ENCODE results near the gene VAMP2.
"Not testable (repeated sequence)": the region's sequence is repeated elsewhere in the genome, so short reads cannot be mapped to it uniquely, and the experiment has no call there.

Gene VAMP2

GRCh38 chr17:8186787-8187516 lies 24.2 kb upstream of the VAMP2 start:
- H3K27me3 Mint-ChIP-seq = no peaks in the 10 kb centered on the region
- peak; percentile 99 for DNase-seq
- no peak overlapping the region for H3K4me3 Mint-ChIP-seq
- peaks cover 15% of the 10 kb centered on the region for H3K4me1 Mint-ChIP-seq (ENCODE audit: low read depth)
- peaks cover 2% of the 10 kb centered on the region for H3K36me3 Mint-ChIP-seq (ENCODE audit: low read depth)
- no peaks in the 10 kb centered on the region for H3K9me3 Mint-ChIP-seq
- no peak overlapping the region for H3K27ac Mint-ChIP-seq

- H3K27ac Mint-ChIP-seq = no peak overlapping the region
- peaks cover 16% of the 10 kb centered on the region for H3K4me1 Mint-ChIP-seq (ENCODE audit: low read depth)
- H3K36me3 Mint-ChIP-seq (ENCODE audit: low read depth) = peaks cover 2% of the 10 kb centered on the region
- H3K27me3 Mint-ChIP-seq = no peaks in the 10 kb centered on the region
- no peak overlapping the region for H3K4me3 Mint-ChIP-seq
- no peaks in the 10 kb centered on the region for H3K9me3 Mint-ChIP-seq
- no peak for DNase-seq
Observed at GRCh38 chr17:8186446-8186786, 23.7 kb upstream of the VAMP2 start.

GRCh38 chr17:8185582-8186445 lies 23.1 kb upstream of the VAMP2 start:
- Mint-ChIP-seq H3K36me3 (ENCODE audit: low read depth) (peaks cover 2% of the 10 kb centered on the region), H3K9me3 (no peaks in the 10 kb centered on the region), H3K4me1 (ENCODE audit: low read depth) (peaks cover 14% of the 10 kb centered on the region), H3K27me3 (no peaks in the 10 kb centered on the region), H3K4me3 (no peak overlapping the region), H3K27ac (no peak overlapping the region)
- DNase-seq = peak; percentile 99

GRCh38 chr17:8176998-8177731 lies 14.4 kb upstream of the VAMP2 start:
- Mint-ChIP-seq H3K9me3 (no peaks in the 10 kb centered on the region), H3K27me3 (no peaks in the 10 kb centered on the region), H3K27ac (peak overlapping the region; percentile 94), H3K4me3 (peak overlapping the region; percentile 88), H3K4me1 (ENCODE audit: low read depth) (peaks cover 44% of the 10 kb centered on the region), H3K36me3 (ENCODE audit: low read depth) (peaks cover 5% of the 10 kb centered on the region)
- DNase-seq = no peak

GRCh38 chr17:8176197-8176940 lies 13.6 kb upstream of the VAMP2 start, which contains the start of gene TMEM107:
Gene TMEM107, minus strand, starts transcription at chr17:8176380. Its CDS starts 94 bp downstream, at chr17:8176286.
- peak; percentile 89 for DNase-seq
- Mint-ChIP-seq H3K27ac (peak within 1 kb of the TSS; percentile 94), H3K4me1 (ENCODE audit: low read depth) (peaks cover 46% of the 10 kb centered on the region), H3K27me3 (no peaks in the 10 kb centered on the region), H3K36me3 (ENCODE audit: low read depth) (peaks cover 5% of the 10 kb centered on the region), H3K4me3 (peak within 1 kb of the TSS; percentile 88), H3K9me3 (no peaks in the 10 kb centered on the region)

- peaks cover 47% of the 10 kb centered on the region for H3K4me1 Mint-ChIP-seq (ENCODE audit: low read depth)
- peaks cover 5% of the 10 kb centered on the region for H3K36me3 Mint-ChIP-seq (ENCODE audit: low read depth)
- no peak for DNase-seq
- H3K4me3 Mint-ChIP-seq = peak overlapping the region; percentile 88
- H3K27ac Mint-ChIP-seq = peak overlapping the region; percentile 94
- H3K9me3 Mint-ChIP-seq = no peaks in the 10 kb centered on the region
- H3K27me3 Mint-ChIP-seq = no peaks in the 10 kb centered on the region
Observed at GRCh38 chr17:8175795-8176196, 13.0 kb upstream of the VAMP2 start.

- Mint-ChIP-seq H3K9me3 (no peaks in the 10 kb centered on the region), H3K4me1 (ENCODE audit: low read depth) (peaks cover 47% of the 10 kb centered on the region), H3K36me3 (ENCODE audit: low read depth) (peaks cover 5% of the 10 kb centered on the region), H3K4me3 (peak overlapping the region; percentile 78), H3K27me3 (no peaks in the 10 kb centered on the region), H3K27ac (peak overlapping the region; percentile 100)
- DNase-seq = no peak
Observed at GRCh38 chr17:8173871-8174322, 11.1 kb upstream of the VAMP2 start.

- peaks cover 5% of the 10 kb centered on the region for H3K36me3 Mint-ChIP-seq (ENCODE audit: low read depth)
- no peaks in the 10 kb centered on the region for H3K27me3 Mint-ChIP-seq
- peaks cover 47% of the 10 kb centered on the region for H3K4me1 Mint-ChIP-seq (ENCODE audit: low read depth)
- H3K9me3 Mint-ChIP-seq = no peaks in the 10 kb centered on the region
- DNase-seq = peak; percentile 68
- H3K27ac Mint-ChIP-seq = peak overlapping the region; percentile 100
- peak overlapping the region; percentile 78 for H3K4me3 Mint-ChIP-seq
Observed at GRCh38 chr17:8173056-8173870, 10.5 kb upstream of the VAMP2 start.

- not testable (repeated sequence) for H3K4me3 Mint-ChIP-seq; H3K27me3 Mint-ChIP-seq; DNase-seq; H3K36me3 Mint-ChIP-seq (ENCODE audit: low read depth); H3K27ac Mint-ChIP-seq; H3K9me3 Mint-ChIP-seq
- H3K4me1 Mint-ChIP-seq (ENCODE audit: low read depth) = peaks cover 32% of the 10 kb centered on the region
Observed at GRCh38 chr17:8170186-8170585, 7.4 kb upstream of the VAMP2 start.

GRCh38 chr17:8167526-8167925 lies 4.8 kb upstream of the VAMP2 start:
- Mint-ChIP-seq H3K4me1 (ENCODE audit: low read depth) (peaks cover 34% of the 10 kb centered on the region), H3K27me3 (no peaks in the 10 kb centered on the region), H3K36me3 (ENCODE audit: low read depth) (no peaks in the 10 kb centered on the region), H3K27ac (no peak overlapping the region), H3K4me3 (no peak overlapping the region), H3K9me3 (no peaks in the 10 kb centered on the region)
- no peak for DNase-seq

GRCh38 chr17:8166731-8167130 lies 4.0 kb upstream of the VAMP2 start:
- no peak overlapping the region for H3K4me3 Mint-ChIP-seq
- DNase-seq = no peak
- H3K4me1 Mint-ChIP-seq (ENCODE audit: low read depth) = peaks cover 33% of the 10 kb centered on the region
- H3K36me3 Mint-ChIP-seq (ENCODE audit: low read depth) = peaks cover 3% of the 10 kb centered on the region
- no peaks in the 10 kb centered on the region for H3K9me3 Mint-ChIP-seq
- no peaks in the 10 kb centered on the region for H3K27me3 Mint-ChIP-seq
- H3K27ac Mint-ChIP-seq = no peak overlapping the region

- Mint-ChIP-seq H3K27me3 (no peaks in the 10 kb centered on the region), H3K36me3 (ENCODE audit: low read depth) (peaks cover 22% of the 10 kb centered on the region), H3K4me1 (ENCODE audit: low read depth) (peaks cover 47% of the 10 kb centered on the region), H3K4me3 (peak overlapping the region; percentile 82), H3K9me3 (no peaks in the 10 kb centered on the region), H3K27ac (peak overlapping the region; percentile 98)
- DNase-seq = peak; percentile 44
Observed at GRCh38 chr17:8164815-8165131, 2.0 kb upstream of the VAMP2 start.

- peaks cover 53% of the 10 kb centered on the region for H3K4me1 Mint-ChIP-seq (ENCODE audit: low read depth)
- peak; percentile 82 for DNase-seq
- peaks cover 28% of the 10 kb centered on the region for H3K36me3 Mint-ChIP-seq (ENCODE audit: low read depth)
- H3K4me3 Mint-ChIP-seq = peak overlapping the region; percentile 82
- H3K9me3 Mint-ChIP-seq = no peaks in the 10 kb centered on the region
- peak overlapping the region; percentile 98 for H3K27ac Mint-ChIP-seq
- no peaks in the 10 kb centered on the region for H3K27me3 Mint-ChIP-seq
Observed at GRCh38 chr17:8163978-8164814, 1.4 kb upstream of the VAMP2 start.

Data from activated T-cell treated with anti-CD3 and anti-CD28 coated beads, Interleukin-2, amount 50 U/mL, for 24 hours (primary cell).